ENCODE measurements around the gene SCAF1. TPM values are rescaled to one million over a fixed set of nuclear protein-coding genes. Genes with fewer than 3 reads are reported as not detected.

Gene SCAF1
- total RNA-seq, 3 donors from 2014 or later (not counting 1 experiment from before 2014, with no cell fraction given) = 38.9 to 46.2 (median 44.9) TPM

DNA sequence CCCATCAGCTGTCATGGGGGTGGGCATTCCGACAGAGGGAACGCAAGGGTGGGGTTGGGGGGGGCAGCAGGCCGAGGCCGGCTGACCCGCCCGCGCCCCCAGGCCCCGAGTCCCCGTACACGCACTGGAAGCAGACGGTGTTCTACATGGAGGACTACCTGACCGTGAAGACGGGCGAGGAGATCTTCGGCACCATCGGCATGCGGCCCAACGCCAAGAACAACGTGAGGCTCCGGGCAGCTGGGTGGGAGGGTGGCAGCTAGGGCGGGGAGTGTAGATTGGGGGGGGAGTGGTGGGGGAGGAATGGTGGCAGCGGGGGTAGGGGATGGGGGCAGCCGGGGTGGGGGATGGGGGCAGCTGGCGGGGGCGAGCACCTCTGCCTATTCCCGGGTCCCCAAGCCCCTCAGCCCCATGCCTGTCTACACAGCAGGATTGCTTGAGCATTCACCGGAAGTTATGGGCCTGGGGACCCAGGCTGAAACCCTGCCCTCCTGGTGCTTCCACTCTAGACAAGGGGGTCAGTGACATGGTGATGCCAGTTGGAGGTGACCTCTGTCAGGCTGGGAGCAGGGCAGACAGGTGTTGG, 44.6 kb downstream of the SCAF1 start:
- Mint-ChIP-seq H3K27ac (peak overlapping the region in 1 of 2 donors; percentile 11), H3K36me3 (no peaks in the 10 kb centered on the region), H3K27me3 (ENCODE audit: low read depth in 2 of 2) (peaks cover 15 to 17% of the 10 kb centered on the region in 2 donors), H3K4me3 (no peak overlapping the region), H3K9me3 (no peaks in the 10 kb centered on the region), H3K4me1 (peaks cover 15 to 38% of the 10 kb centered on the region in 2 donors)
- peaks cover 24% of the 10 kb centered on the region for H3K4me1 ChIP-seq (ENCODE audit: control insufficient read depth, insufficient read depth, low read length)
- H3K4me3 ChIP-seq (ENCODE audit: low read length) = no peak overlapping the region
- no peak overlapping the region for H3K27ac ChIP-seq (ENCODE audit: low read length)
- H3K9me3 ChIP-seq (ENCODE audit: control insufficient read depth, insufficient read depth, low read length) = no peaks in the 10 kb centered on the region
- TF ChIP-seq, protein P1, sequence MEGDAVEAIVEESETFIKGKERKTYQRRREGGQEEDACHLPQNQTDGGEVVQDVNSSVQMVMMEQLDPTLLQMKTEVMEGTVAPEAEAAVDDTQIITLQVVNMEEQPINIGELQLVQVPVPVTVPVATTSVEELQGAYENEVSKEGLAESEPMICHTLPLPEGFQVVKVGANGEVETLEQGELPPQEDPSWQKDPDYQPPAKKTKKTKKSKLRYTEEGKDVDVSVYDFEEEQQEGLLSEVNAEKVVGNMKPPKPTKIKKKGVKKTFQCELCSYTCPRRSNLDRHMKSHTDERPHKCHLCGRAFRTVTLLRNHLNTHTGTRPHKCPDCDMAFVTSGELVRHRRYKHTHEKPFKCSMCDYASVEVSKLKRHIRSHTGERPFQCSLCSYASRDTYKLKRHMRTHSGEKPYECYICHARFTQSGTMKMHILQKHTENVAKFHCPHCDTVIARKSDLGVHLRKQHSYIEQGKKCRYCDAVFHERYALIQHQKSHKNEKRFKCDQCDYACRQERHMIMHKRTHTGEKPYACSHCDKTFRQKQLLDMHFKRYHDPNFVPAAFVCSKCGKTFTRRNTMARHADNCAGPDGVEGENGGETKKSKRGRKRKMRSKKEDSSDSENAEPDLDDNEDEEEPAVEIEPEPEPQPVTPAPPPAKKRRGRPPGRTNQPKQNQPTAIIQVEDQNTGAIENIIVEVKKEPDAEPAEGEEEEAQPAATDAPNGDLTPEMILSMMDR (IDR thresholded peaks at IDR 0.05) = no peak
- peaks cover 19% of the 10 kb centered on the region for H3K27me3 ChIP-seq (ENCODE audit: control insufficient read depth, insufficient read depth, low read length)
- DNase-seq (no peak), ATAC-seq (no peak)
- intact Hi-C loops (cut with micrococcal nuclease) = no loop called here
- WGBS (ENCODE audit: insufficient coverage) = 97% methylated on average over 22 of the region's 27 CpGs
- H3K36me3 ChIP-seq (ENCODE audit: control insufficient read depth, insufficient read depth, low read length) = peaks cover 39% of the 10 kb centered on the region

DNA sequence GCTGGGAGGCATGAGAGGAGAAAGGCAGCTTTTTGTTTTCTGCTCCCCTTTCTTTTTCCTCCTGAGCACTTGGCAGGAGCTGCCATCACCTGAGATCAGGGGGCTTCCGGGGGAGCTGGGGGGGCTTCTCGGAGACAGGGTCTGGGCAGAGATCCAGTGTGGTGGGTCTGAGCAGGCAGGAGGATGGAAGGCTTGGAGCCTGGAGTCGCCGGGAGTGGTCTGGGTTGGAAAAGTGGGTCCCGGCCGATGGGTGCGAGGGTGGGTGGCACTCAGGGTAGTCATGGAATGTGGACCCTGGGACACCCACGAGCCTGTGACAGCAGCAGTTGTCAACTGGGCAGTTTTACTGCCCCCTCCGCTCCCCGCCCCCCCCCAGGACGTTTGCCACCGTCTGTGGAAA, 45.1 kb downstream of the SCAF1 start:
- intact Hi-C loops (cut with micrococcal nuclease) = no loop called here
- H3K36me3 ChIP-seq (ENCODE audit: control insufficient read depth, insufficient read depth, low read length) = peaks cover 34% of the 10 kb centered on the region

DNA sequence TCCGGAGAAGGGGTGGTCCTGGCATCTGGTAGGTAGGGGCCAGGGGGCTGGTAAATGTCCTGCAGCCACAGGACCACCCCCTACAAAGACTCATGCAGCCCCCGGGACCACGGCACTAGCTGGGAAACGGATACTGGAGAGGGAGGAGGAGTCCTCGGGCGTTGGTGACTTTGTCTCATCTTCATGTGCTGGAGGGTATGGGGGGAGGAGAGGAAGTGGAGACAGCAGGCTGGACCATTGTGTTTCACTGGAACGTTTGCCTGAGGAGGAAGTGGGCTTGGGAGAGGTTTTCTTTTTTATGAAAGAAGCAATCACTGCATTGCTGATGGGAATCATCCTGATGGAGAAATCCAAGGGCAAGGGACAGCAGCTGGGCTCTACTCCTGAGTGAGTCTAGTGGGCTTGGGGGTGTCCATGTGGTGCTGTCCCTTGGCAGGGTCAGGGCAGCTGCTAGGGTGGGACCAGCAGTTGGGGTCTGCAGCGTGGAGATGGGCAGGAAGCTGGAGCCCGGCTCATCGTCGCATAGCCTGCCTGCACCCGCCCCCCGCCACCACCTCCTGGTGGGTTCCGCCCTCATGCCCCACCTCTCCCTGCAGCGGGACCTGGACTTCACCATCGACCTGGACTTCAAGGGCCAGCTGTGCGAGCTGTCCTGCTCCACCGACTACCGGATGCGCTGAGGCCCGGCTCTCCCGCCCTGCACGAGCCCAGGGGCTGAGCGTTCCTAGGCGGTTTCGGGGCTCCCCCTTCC, 45.7 kb downstream of the SCAF1 start:
- DNase-seq (no peak), ATAC-seq (no peak)
- peaks cover 30% of the 10 kb centered on the region for H3K36me3 ChIP-seq (ENCODE audit: control insufficient read depth, insufficient read depth, low read length)
- H3K27ac ChIP-seq (ENCODE audit: low read length) = no peak overlapping the region
- TF ChIP-seq, protein P1 (IDR thresholded peaks at IDR 0.05) = no peak
- Mint-ChIP-seq H3K36me3 (no peaks in the 10 kb centered on the region), H3K27me3 (ENCODE audit: low read depth in 2 of 2) (peaks cover 17 to 20% of the 10 kb centered on the region in 2 donors), H3K9me3 (no peaks in the 10 kb centered on the region), H3K4me1 (peaks cover 15 to 38% of the 10 kb centered on the region in 2 donors), H3K27ac (peak overlapping the region in 1 of 2 donors; percentile 11), H3K4me3 (no peak overlapping the region)
- no peaks in the 10 kb centered on the region for H3K9me3 ChIP-seq (ENCODE audit: control insufficient read depth, insufficient read depth, low read length)
- peaks cover 27% of the 10 kb centered on the region for H3K4me1 ChIP-seq (ENCODE audit: control insufficient read depth, insufficient read depth, low read length)
- 75% methylated on average over 21 of the region's 26 CpGs for WGBS (ENCODE audit: insufficient coverage)
- peaks cover 23% of the 10 kb centered on the region for H3K27me3 ChIP-seq (ENCODE audit: control insufficient read depth, insufficient read depth, low read length)
- no peak overlapping the region for H3K4me3 ChIP-seq (ENCODE audit: low read length)
- intact Hi-C loops (cut with micrococcal nuclease) = no loop called here

More for the DNA sequence above, 45.1 kb downstream of the SCAF1 start:
- Histone ChIP-seq H3K4me1 (ENCODE audit: control insufficient read depth, insufficient read depth, low read length) (peaks cover 27% of the 10 kb centered on the region), H3K9me3 (ENCODE audit: control insufficient read depth, insufficient read depth, low read length) (no peaks in the 10 kb centered on the region), H3K4me3 (ENCODE audit: low read length) (no peak overlapping the region), H3K27me3 (ENCODE audit: control insufficient read depth, insufficient read depth, low read length) (peaks cover 21% of the 10 kb centered on the region), H3K27ac (ENCODE audit: low read length) (no peak overlapping the region)
- no peaks in the 10 kb centered on the region for H3K36me3 Mint-ChIP-seq
- ATAC-seq = no peak
- no peak for DNase-seq
- H3K9me3 Mint-ChIP-seq = no peaks in the 10 kb centered on the region
- no peak overlapping the region for H3K4me3 Mint-ChIP-seq
- H3K27me3 Mint-ChIP-seq (ENCODE audit: low read depth in 2 of 2) = peaks cover 15 to 17% of the 10 kb centered on the region in 2 donors
- TF ChIP-seq, protein P1 (IDR thresholded peaks at IDR 0.05) = no peak
- WGBS (ENCODE audit: insufficient coverage) = 83% methylated on average over 11 of the region's 12 CpGs
- peak overlapping the region in 1 of 2 donors; percentile 11 for H3K27ac Mint-ChIP-seq
- peaks cover 15 to 38% of the 10 kb centered on the region in 2 donors for H3K4me1 Mint-ChIP-seq

Data from natural killer cell (primary cell).